GM12873 (cell line): ENCODE measurements around the gene METTL21C.

ENCODE experiments used
- CTCF ChIP-seq: IDR thresholded peaks from 2 replicates; pipeline ENCODE4 v1.5.1; 2012; ENCODE audit warnings: low read depth, mild to moderate bottlenecking, moderate library complexity, low read length, control low read depth; ENCODE audit not compliant: insufficient read depth; ENCODE audit errors: missing control alignments

The METTL21C gene

GRCh38 chr13:102659168-102659713 lies 35.6 kb downstream of the METTL21C start:
- no peak for TF ChIP-seq CTCF

- no peak for TF ChIP-seq CTCF
Measured at GRCh38 chr13:102658660-102659059, 36.2 kb downstream of the METTL21C start.

- peak; percentile 22 for TF ChIP-seq CTCF
Measured at GRCh38 chr13:102657630-102658029, 37.2 kb downstream of the METTL21C start.

GRCh38 chr13:102654756-102655155 lies 40.1 kb downstream of the METTL21C start:
- no peak for TF ChIP-seq CTCF

- no peak for TF ChIP-seq CTCF
Measured at GRCh38 chr13:102651892-102652291, 43.0 kb downstream of the METTL21C start.

- no peak for TF ChIP-seq CTCF
Measured at GRCh38 chr13:102651392-102651791, 43.5 kb downstream of the METTL21C start.

- TF ChIP-seq CTCF: no peak
Measured at GRCh38 chr13:102650444-102650843, 44.4 kb downstream of the METTL21C start.
